Hepatocyte (in vitro differentiated cells): ENCODE data around the gene SLC45A3. TPM values are rescaled to one million over a fixed set of nuclear protein-coding genes. Genes with fewer than 3 reads are reported as not detected.
A peak's percentile ranks its signal among the peaks of the same experiment; 100 is the strongest.

ENCODE experiments used
- DNase-seq: peaks from one replicate; pipeline ENCODE4 v3.0.0-alpha.2; 2016; ENCODE audit warnings: low spot score
- H2AFZ ChIP-seq: fragments of 200-600 bp; sonication (generic); 2 replicates; pipeline ENCODE4 v1.6.0; 2016; ENCODE audit warnings: antibody characterized with exemption, mild to moderate bottlenecking
- H3K27ac ChIP-seq: fragments of 200-600 bp; sonication (generic); 2 replicates; pipeline ENCODE4 v1.5.1; 2016; ENCODE audit warnings: mild to moderate bottlenecking
- H3K27me3 ChIP-seq: fragments of 200-600 bp; sonication (generic); 2 replicates; pipeline ENCODE4 v1.6.1; 2016
- H3K36me3 ChIP-seq: fragments of 200-600 bp; sonication (generic); replicated peaks from 2 replicates; pipeline ENCODE4 v1.5.1; 2016; ENCODE audit warnings: low read depth; ENCODE audit not compliant: insufficient read depth
- H3K4me1 ChIP-seq: fragments of 200-600 bp; sonication (generic); 2 replicates; pipeline ENCODE4 v1.5.1; 2016; ENCODE audit warnings: mild to moderate bottlenecking, moderate library complexity; ENCODE audit not compliant: insufficient read depth
- H3K4me2 ChIP-seq: fragments of 200-600 bp; sonication (generic); 2 replicates; pipeline ENCODE4 v1.6.0; 2016
- H3K4me3 ChIP-seq: fragments of 200-600 bp; sonication (generic); 2 replicates; pipeline ENCODE4 v1.5.1; 2016; ENCODE audit warnings: mild to moderate bottlenecking
- H3K79me2 ChIP-seq: fragments of 200-600 bp; sonication (generic); 2 replicates; pipeline ENCODE4 v1.6.0; 2017; ENCODE audit warnings: mild to moderate bottlenecking
- H3K9me2 ChIP-seq: fragments of 200-600 bp; sonication (generic); replicated peaks from 2 replicates; pipeline ENCODE4 v1.6.0; 2017; ENCODE audit warnings: mild to moderate bottlenecking; ENCODE audit not compliant: insufficient read depth
- H3K9me3 ChIP-seq: fragments of 200-600 bp; sonication (generic); 2 replicates; pipeline ENCODE4 v1.5.1; 2016; ENCODE audit warnings: low read depth, mild to moderate bottlenecking
- H4K20me1 ChIP-seq: fragments of 200-600 bp; sonication (generic); 2 replicates; pipeline ENCODE4 v1.6.0; 2016; ENCODE audit warnings: mild to moderate bottlenecking; ENCODE audit not compliant: insufficient read depth, poor library complexity, severe bottlenecking
- CTCF ChIP-seq: fragments of 200-600 bp; sonication (generic); IDR thresholded peaks from 2 replicates; pipeline ENCODE4 v1.5.1; 2016; ENCODE audit warnings: antibody characterized with exemption, mild to moderate bottlenecking; ENCODE audit not compliant: poor library complexity
- EZH2 ChIP-seq: fragments of 200-600 bp; sonication (generic); IDR thresholded peaks from 2 replicates; pipeline ENCODE4 v1.6.1; 2016; ENCODE audit warnings: antibody characterized with exemption, mild to moderate bottlenecking, borderline replicate concordance
- EZH2phosphoT487 ChIP-seq: fragments of 200-600 bp; sonication (generic); IDR thresholded peaks from one replicate; pipeline ENCODE4 v1.6.1; 2018; ENCODE audit warnings: antibody characterized with exemption, mild to moderate bottlenecking, low read depth, moderate library complexity; ENCODE audit not compliant: unreplicated experiment, severe bottlenecking
- WGBS: methylation state at CpG from one replicate; pipeline ENCODE4 v1.1.6; 2016; ENCODE audit warnings: low lambda C conversion rate; ENCODE audit errors: missing lambda C conversion rate; 5-methylcytosine and 5-hydroxymethylcytosine counted together
- polyA plus RNA-seq: library from polyadenylated mRNA; unstranded; fragments of >200 nt; fragmentation: Nextera tagmentation; extraction: Ambion mirVana; gene quantifications from 2 replicates; pipeline ENCODE4 v1.2.1, GENCODE V29; 2016
- total RNA-seq: library from RNA; depleted of rRNA; stranded (reverse); fragments of >200 nt; gene quantifications from 2 replicates; pipeline ENCODE4 v1.2.3, GENCODE V29; 2014

Gene SLC45A3
- total and polyA plus RNA-seq, 2 experiments from 2014 or later: 4.6 to 12.2 TPM

GRCh38 chr1:205711105-205712048 is 31.1 kb upstream of the SLC45A3 start:
- Histone ChIP-seq H3K4me3 (no peak overlapping the region), H2AFZ (no peak overlapping the region), H4K20me1 (no peaks in the 10 kb centered on the region), H3K36me3 (no peaks in the 10 kb centered on the region), H3K27me3 (no peaks in the 10 kb centered on the region), H3K4me2 (no peak overlapping the region), H3K9me2 (no peaks in the 10 kb centered on the region), H3K79me2 (no peaks in the 10 kb centered on the region), H3K27ac (peak overlapping the region; percentile 22), H3K4me1 (peaks cover 47% of the 10 kb centered on the region), H3K9me3 (no peaks in the 10 kb centered on the region)
- peak; percentile 93 for DNase-seq
- TF ChIP-seq EZH2: no peak
- TF ChIP-seq CTCF: peak; percentile 88
- WGBS: 47% methylated on average over 8 of the region's 8 CpGs

GRCh38 chr1:205710201-205711062 is 30.1 kb upstream of the SLC45A3 start:
- no peak overlapping the region for H2AFZ ChIP-seq
- H3K36me3 ChIP-seq: no peaks in the 10 kb centered on the region
- no peaks in the 10 kb centered on the region for H3K79me2 ChIP-seq
- H3K4me3 ChIP-seq: no peak overlapping the region
- no peak overlapping the region for H3K27ac ChIP-seq
- H4K20me1 ChIP-seq: no peaks in the 10 kb centered on the region
- DNase-seq: no peak
- H3K27me3 ChIP-seq: no peaks in the 10 kb centered on the region
- no peaks in the 10 kb centered on the region for H3K9me3 ChIP-seq
- WGBS: 70% methylated on average over 1 of the region's 1 CpG
- no peak for TF ChIP-seq CTCF
- no peak for TF ChIP-seq EZH2
- TF ChIP-seq EZH2phosphoT487: no peak
- peaks cover 47% of the 10 kb centered on the region for H3K4me1 ChIP-seq
- no peak overlapping the region for H3K4me2 ChIP-seq
- H3K9me2 ChIP-seq: no peaks in the 10 kb centered on the region

- Histone ChIP-seq H3K4me2 (no peak overlapping the region), H3K79me2 (no peaks in the 10 kb centered on the region), H3K4me3 (no peak overlapping the region), H3K9me2 (no peaks in the 10 kb centered on the region), H2AFZ (no peak overlapping the region), H3K9me3 (no peaks in the 10 kb centered on the region), H3K4me1 (peaks cover 43% of the 10 kb centered on the region), H3K27ac (no peak overlapping the region), H4K20me1 (no peaks in the 10 kb centered on the region), H3K27me3 (no peaks in the 10 kb centered on the region), H3K36me3 (no peaks in the 10 kb centered on the region)
- DNase-seq: no peak
- 78% methylated on average over 2 of the region's 2 CpGs for WGBS
- TF ChIP-seq EZH2phosphoT487 (no peak), EZH2 (no peak), CTCF (no peak)
Measured at GRCh38 chr1:205709640-205710039, 29.3 kb upstream of the SLC45A3 start.
